Lung (tissue), 13 donors: Measurements from ENCODE around the gene MSMP. TPM values are rescaled to one million over a fixed set of nuclear protein-coding genes. Genes with fewer than 3 reads are reported as not detected.

ENCODE experiments used
- ATAC-seq: fragments of 200-7000 bp; cut with Tn5 transposase; one replicate; pipeline ENCODE4 v1.9.1; 2020; ENCODE audit warnings: moderate number of reproducible peaks; ENCODE audit not compliant: insufficient read depth, low FRiP score
- DNase-seq, 3 donors: peaks; one replicate each; pipeline ENCODE4 v3.0.0-alpha.2; 2013 to 2017
- H3K27ac ChIP-seq, 2 donors: one replicate each; pipeline ENCODE4 v1.5.1; 2013; ENCODE audit warnings: mild to moderate bottlenecking in 2 of 2, moderate library complexity in 2 of 2, control low read depth in 1 of 2, inconsistent platforms in 1 of 2, low read depth in 1 of 2, low read length in 1 of 2
- H3K27me3 ChIP-seq, 3 donors: one replicate each; pipeline ENCODE4 v1.5.1; 2013; ENCODE audit warnings: low read length in 2 of 3; ENCODE audit not compliant: control insufficient read depth in 3 of 3, insufficient read depth in 3 of 3
- H3K36me3 ChIP-seq, 4 donors: one replicate each; pipeline ENCODE4 v1.5.1; 2013; ENCODE audit warnings: low read length in 4 of 4, mild to moderate bottlenecking in 1 of 4, moderate library complexity in 1 of 4; ENCODE audit not compliant: control insufficient read depth in 4 of 4, insufficient read depth in 4 of 4
- H3K4me1 ChIP-seq, 5 donors: one replicate each; pipeline ENCODE4 v1.5.1; 2013; ENCODE audit warnings: low read length in 5 of 5, mild to moderate bottlenecking in 2 of 5, moderate library complexity in 1 of 5; ENCODE audit not compliant: control insufficient read depth in 5 of 5, insufficient read depth in 5 of 5
- H3K4me3 ChIP-seq: one replicate; pipeline ENCODE4 v1.5.1; 2013; ENCODE audit warnings: mild to moderate bottlenecking, control low read depth, moderate library complexity
- H3K9ac ChIP-seq, 2 donors: one replicate each; pipeline ENCODE4 v1.5.1; 2013; ENCODE audit warnings: low read length in 2 of 2, control low read depth in 1 of 2; ENCODE audit not compliant: insufficient read depth in 1 of 2
- H3K9me3 ChIP-seq, 4 donors: one replicate each; pipeline ENCODE4 v1.5.1; 2013; ENCODE audit warnings: low read length in 3 of 4, mild to moderate bottlenecking in 1 of 4, moderate library complexity in 1 of 4; ENCODE audit not compliant: control insufficient read depth in 4 of 4, insufficient read depth in 3 of 4
- CTCF ChIP-seq: IDR thresholded peaks from 2 replicates; pipeline ENCODE4 v1.5.1; 2012; ENCODE audit warnings: mild to moderate bottlenecking; ENCODE audit errors: control extremely low read depth, extremely low read depth
- WGBS, 2 donors: extraction: QIAGEN DNeasy Blood & Tissue Kit; methylation state at CpG; one replicate each; pipeline ENCODE4 v1.1.7; 2013; 5-methylcytosine and 5-hydroxymethylcytosine counted together
- polyA plus RNA-seq, 2 donors: library from polyadenylated mRNA; stranded (reverse); fragments of 200-250 nt; gene quantifications; one replicate each; pipeline ENCODE4 v1.2.1, GENCODE V29; 2013
- small RNA-seq: library from RNA; depleted of rRNA; stranded (forward); fragments of <200 nt; gene quantifications from one replicate; pipeline ENCODE3, GENCODE V24; 2014; ENCODE audit warnings: low replicate concordance
- total RNA-seq, 2 donors: library from RNA; depleted of rRNA in 1 of 2; stranded (reverse); fragments of >200 nt in 1 of 2; gene quantifications; one replicate each; pipeline ENCODE4 v1.2.1, GENCODE V29; 2014 to 2021
- donor health status: control.
- donor health status: control.
- donor health status: Bipolar disorder and iron deficiency.
- donor health status: healthy.
- donor health status: DM: yes; HTN: yes; CAD: no.

The MSMP gene
- total and polyA plus RNA-seq, 4 donors = 0.62 to 1.6 (median 1.2) TPM; not detected in 1

DNA sequence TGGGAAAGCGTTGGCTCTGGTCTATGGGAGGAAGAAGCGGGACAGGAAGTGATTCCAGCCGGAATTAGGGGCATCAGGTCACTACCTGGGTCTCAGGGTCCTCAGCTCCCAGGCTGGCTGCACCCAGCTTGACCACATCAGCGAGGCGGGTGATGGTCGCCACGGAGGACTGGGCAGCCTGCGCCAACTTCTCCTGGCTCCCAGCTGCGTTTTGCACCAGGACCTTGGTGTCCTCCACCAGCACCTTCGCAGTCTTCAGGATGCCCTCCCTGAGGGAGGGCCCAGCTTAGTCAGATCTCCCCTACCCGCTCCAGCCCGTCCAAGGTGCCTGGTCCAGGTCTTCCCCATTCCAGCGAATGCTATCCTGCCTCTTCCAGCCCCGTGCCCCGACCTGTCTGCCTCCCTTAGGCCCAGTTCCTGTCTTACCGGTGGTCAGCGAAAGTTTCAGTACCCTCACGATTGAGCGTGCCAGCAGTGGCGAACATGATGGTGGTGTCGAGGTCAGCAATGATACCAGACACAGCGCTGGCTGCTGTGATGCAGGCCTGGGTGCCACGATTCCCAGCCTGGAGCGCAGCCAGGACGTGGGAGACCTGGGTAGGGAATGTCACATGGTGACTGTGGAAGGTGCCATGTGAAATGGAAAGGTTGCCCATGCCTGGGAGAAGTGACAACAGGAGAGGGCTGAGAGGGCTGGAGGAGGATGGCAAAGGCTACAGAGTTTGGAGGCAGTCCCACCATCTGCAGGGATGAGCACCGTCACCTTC is 50.0 kb downstream of the MSMP start:
- DNase-seq (no peak), ATAC-seq (no peak)
- Histone ChIP-seq H3K9me3 (no peaks in the 10 kb centered on the region), H3K27ac (no peak overlapping the region), H3K27me3 (no peaks in the 10 kb centered on the region), H3K4me1 (no peaks in the 10 kb centered on the region), H3K36me3 (peaks cover 47 to 87% (median 80%) of the 10 kb centered on the region in 4 donors), H3K9ac (no peak overlapping the region), H3K4me3 (no peak overlapping the region)
- 95 to 96% methylated on average over 26 of the region's 26 CpGs for WGBS, 2 donors
- no peak for TF ChIP-seq CTCF

Small RNA genes lying within 50 kb of the gene (small RNA-seq; reads per million reads assigned to genes)
- gene MIR6853 = not detected

Other genes starting within 250 kb of the MSMP start
- 10 to 100 TPM; 13.7 to 46.9 TPM for gene TESK1, start 149.0 kb downstream of the MSMP start, total RNA-seq
- gene TESK1, start 149.0 kb downstream of the MSMP start, polyA plus RNA-seq = 10 to 100 TPM; 20.8 to 40.1 TPM
- gene CD72, start 135.9 kb downstream of the MSMP start, total RNA-seq = 1 to 10 TPM; 5.2 to 6.6 TPM
- 10 to 100 TPM in 1 of 2 donors, 1 to 10 TPM in 1; 3.1 to 10.6 TPM for gene CD72, start 135.9 kb downstream of the MSMP start, polyA plus RNA-seq
- gene SIT1, start 103.3 kb downstream of the MSMP start, total RNA-seq = 1 to 10 TPM in 1 of 2 donors, under 1 TPM in 1; 0.92 to 3.8 TPM
- 1 to 10 TPM in 1 of 2 donors, under 1 TPM in 1; 0.87 to 1.9 TPM for gene SIT1, start 103.3 kb downstream of the MSMP start, polyA plus RNA-seq
- over 10,000 TPM; 30,229 to 39,735 TPM for gene RMRP, start 96.3 kb downstream of the MSMP start, total RNA-seq
- gene RMRP, start 96.3 kb downstream of the MSMP start, polyA plus RNA-seq = 100 to 1,000 TPM in 1 of 2 donors, 10 to 100 TPM in 1; 44.8 to 325 TPM
- gene CCDC107, start 96.0 kb downstream of the MSMP start, total RNA-seq = 10 to 100 TPM in 1 of 2 donors, 1 to 10 TPM in 1; 9.9 to 32.8 TPM
- gene CCDC107, start 96.0 kb downstream of the MSMP start, polyA plus RNA-seq = 10 to 100 TPM; 29.2 to 53.9 TPM
- gene ARHGEF39, start 89.1 kb downstream of the MSMP start, total RNA-seq = 1 to 10 TPM; 1.3 TPM
- gene ARHGEF39, start 89.1 kb downstream of the MSMP start, polyA plus RNA-seq = 1 to 10 TPM in 1 of 2 donors, under 1 TPM in 1; 0.47 to 1.4 TPM
- 1 to 10 TPM in 1 of 2 donors, under 1 TPM in 1; 0.88 to 1.6 TPM for gene CA9, start 80.3 kb downstream of the MSMP start, total RNA-seq
- gene CA9, start 80.3 kb downstream of the MSMP start, polyA plus RNA-seq = 1 to 10 TPM; 1.1 to 2.4 TPM
- gene TPM2, start 64.4 kb downstream of the MSMP start, total RNA-seq = 100 to 1,000 TPM in 1 of 2 donors, 10 to 100 TPM in 1; 96.0 to 229 TPM
- 100 to 1,000 TPM; 189 to 494 TPM for gene TPM2, start 64.4 kb downstream of the MSMP start, polyA plus RNA-seq
- gene TLN1, start 22.1 kb downstream of the MSMP start, total RNA-seq = 100 to 1,000 TPM; 206 to 501 TPM
- gene TLN1, start 22.1 kb downstream of the MSMP start, polyA plus RNA-seq = 100 to 1,000 TPM in 1 of 2 donors, 10 to 100 TPM in 1; 71.5 to 319 TPM
- gene CREB3, start 21.6 kb downstream of the MSMP start, total RNA-seq = 10 to 100 TPM; 25.1 to 43.3 TPM
- 10 to 100 TPM; 38.7 to 39.0 TPM for gene CREB3, start 21.6 kb downstream of the MSMP start, polyA plus RNA-seq
- 10 to 100 TPM; 42.4 to 78.7 TPM for gene GBA2, start 5.0 kb downstream of the MSMP start, total RNA-seq
- 10 to 100 TPM; 44.2 to 48.2 TPM for gene GBA2, start 5.0 kb downstream of the MSMP start, polyA plus RNA-seq
- gene RGP1, start 5.0 kb downstream of the MSMP start, total RNA-seq = 10 to 100 TPM; 13.0 to 33.2 TPM
- gene RGP1, start 5.0 kb downstream of the MSMP start, polyA plus RNA-seq = 10 to 100 TPM; 11.7 to 12.9 TPM
- gene NPR2, start 37.3 kb upstream of the MSMP start, total RNA-seq = 10 to 100 TPM; 16.0 to 16.1 TPM
- 10 to 100 TPM in 1 of 2 donors, 1 to 10 TPM in 1; 6.2 to 11.1 TPM for gene NPR2, start 37.3 kb upstream of the MSMP start, polyA plus RNA-seq
- gene SPAG8, start 58.0 kb upstream of the MSMP start, total RNA-seq = 10 to 100 TPM; 11.1 to 20.6 TPM
- 1 to 10 TPM; 5.8 to 6.9 TPM for gene SPAG8, start 58.0 kb upstream of the MSMP start, polyA plus RNA-seq
- 10 to 100 TPM; 19.9 to 64.9 TPM for gene HINT2, start 60.8 kb upstream of the MSMP start, total RNA-seq
- 100 to 1,000 TPM in 1 of 2 donors, 10 to 100 TPM in 1; 52.6 to 112 TPM for gene HINT2, start 60.8 kb upstream of the MSMP start, polyA plus RNA-seq
- gene FAM221B, start 74.5 kb upstream of the MSMP start, total RNA-seq = under 1 TPM; 0.14 to 0.25 TPM
- under 1 TPM; 0.10 to 0.13 TPM for gene FAM221B, start 74.5 kb upstream of the MSMP start, polyA plus RNA-seq
- 10 to 100 TPM; 11.6 to 13.1 TPM for gene TMEM8B, start 75.0 kb upstream of the MSMP start, total RNA-seq
- gene TMEM8B, start 75.0 kb upstream of the MSMP start, polyA plus RNA-seq = 1 to 10 TPM; 6.3 to 6.6 TPM
- not detected for gene OR13J1, start 116.1 kb upstream of the MSMP start, total RNA-seq
- not detected for gene OR13J1, start 116.1 kb upstream of the MSMP start, polyA plus RNA-seq
- 10 to 100 TPM in 1 of 2 donors, not detected in 1; 14.1 TPM for gene HRCT1, start 151.9 kb upstream of the MSMP start, total RNA-seq
- 1 to 10 TPM; 1.7 to 6.3 TPM for gene HRCT1, start 151.9 kb upstream of the MSMP start, polyA plus RNA-seq
- 1 to 10 TPM; 3.7 to 6.7 TPM for gene SPAAR, start 155.2 kb upstream of the MSMP start, total RNA-seq
- 1 to 10 TPM; 5.7 to 5.8 TPM for gene SPAAR, start 155.2 kb upstream of the MSMP start, polyA plus RNA-seq
- not detected for gene OR2S2, start 203.9 kb upstream of the MSMP start, total RNA-seq
- gene OR2S2, start 203.9 kb upstream of the MSMP start, polyA plus RNA-seq = not detected